Body of pancreas (tissue), 4 donors: Measurements from ENCODE around the gene SNTG2.

ENCODE experiments used
- POLR2A ChIP-seq, 3 donors: fragments of 450-650 bp; IDR thresholded peaks; one replicate each; pipeline ENCODE4 v1.6.1; 2016; ENCODE audit warnings: antibody characterized with exemption in 3 of 3, mild to moderate bottlenecking in 2 of 3
- TF ChIP-seq, protein P1 (sequence below), 7 experiments: fragments of 450-650 bp in 4 of 7; fragments of 200-600 bp in 3 of 7; sonication (generic) in 3 of 7; IDR thresholded peaks; one replicate each; pipeline ENCODE4 v1.5.1; 2016 to 2019; ENCODE audit warnings: antibody characterized with exemption in 7 of 7

DNA sequence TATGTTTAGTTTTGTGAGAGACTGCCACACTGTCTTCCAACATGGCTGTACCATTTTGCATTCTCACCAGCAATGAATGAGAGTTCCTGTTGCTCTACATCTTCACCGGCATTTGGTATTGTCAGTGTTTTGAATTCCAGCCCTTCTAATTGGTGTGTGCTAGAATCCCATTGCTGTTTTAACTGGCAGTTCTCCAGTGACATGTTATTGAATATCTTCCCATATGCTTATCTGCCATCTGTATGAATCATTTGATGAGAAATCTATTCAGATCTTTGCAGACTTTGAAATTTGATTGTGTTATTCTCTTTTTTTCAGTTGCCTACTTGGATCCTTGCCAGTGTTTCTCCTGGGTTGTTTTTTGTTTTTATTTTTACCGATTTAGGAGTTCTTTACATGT is 99.0 kb downstream of the SNTG2 start:
- TF ChIP-seq, protein P1, sequence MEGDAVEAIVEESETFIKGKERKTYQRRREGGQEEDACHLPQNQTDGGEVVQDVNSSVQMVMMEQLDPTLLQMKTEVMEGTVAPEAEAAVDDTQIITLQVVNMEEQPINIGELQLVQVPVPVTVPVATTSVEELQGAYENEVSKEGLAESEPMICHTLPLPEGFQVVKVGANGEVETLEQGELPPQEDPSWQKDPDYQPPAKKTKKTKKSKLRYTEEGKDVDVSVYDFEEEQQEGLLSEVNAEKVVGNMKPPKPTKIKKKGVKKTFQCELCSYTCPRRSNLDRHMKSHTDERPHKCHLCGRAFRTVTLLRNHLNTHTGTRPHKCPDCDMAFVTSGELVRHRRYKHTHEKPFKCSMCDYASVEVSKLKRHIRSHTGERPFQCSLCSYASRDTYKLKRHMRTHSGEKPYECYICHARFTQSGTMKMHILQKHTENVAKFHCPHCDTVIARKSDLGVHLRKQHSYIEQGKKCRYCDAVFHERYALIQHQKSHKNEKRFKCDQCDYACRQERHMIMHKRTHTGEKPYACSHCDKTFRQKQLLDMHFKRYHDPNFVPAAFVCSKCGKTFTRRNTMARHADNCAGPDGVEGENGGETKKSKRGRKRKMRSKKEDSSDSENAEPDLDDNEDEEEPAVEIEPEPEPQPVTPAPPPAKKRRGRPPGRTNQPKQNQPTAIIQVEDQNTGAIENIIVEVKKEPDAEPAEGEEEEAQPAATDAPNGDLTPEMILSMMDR (IDR thresholded peaks at IDR 0.05), result no peak
- no peak for TF ChIP-seq POLR2A (IDR thresholded peaks at IDR 0.05)
